Caco-2 (cell line): ENCODE results near the gene GOLGA5. TPM values are rescaled to one million over a fixed set of nuclear protein-coding genes. Genes with fewer than 3 reads are reported as not detected.

ENCODE experiments used
- BruUV-seq: library from RNA; stranded (reverse); fragments of 400-500 nt; replicated peaks from 2 replicates; lab custom pipeline; 2021; lab: Mats Ljungman, UMichigan
- CTCF ChIA-PET: fragments of 300-600 bp; sonication (Branson Sonifier 250); formaldehyde crosslinking; loops from one replicate; lab custom pipeline; 2022; ENCODE audit warnings: antibody characterized with exemption; lab: Charles Lee
- POLR2A ChIA-PET: fragments of 300-600 bp; sonication (Branson Sonifier 250); formaldehyde crosslinking; loops from one replicate; lab custom pipeline; 2022; ENCODE audit warnings: antibody characterized with exemption; lab: Charles Lee
- DNase-seq, 2 experiments: peaks; one replicate each; pipeline versions ENCODE4 v3.0.0 to v3.0.0-alpha.2; 2020 to 2022
- H3K27me3 ChIP-seq: replicated peaks from 2 replicates; pipeline ENCODE4 v1.6.0; 2011; ENCODE audit warnings: low read length; ENCODE audit not compliant: control insufficient read depth, insufficient read depth
- H3K36me3 ChIP-seq: 2 replicates; pipeline ENCODE4 v1.5.1; 2011; ENCODE audit warnings: low read length; ENCODE audit not compliant: control insufficient read depth, insufficient read depth
- H3K4me1 ChIP-seq: fragments of 250-450 bp; sonication (Bioruptor Pico); 2 replicates; pipeline ENCODE4 v1.5.1; 2020; ENCODE audit warnings: mild to moderate bottlenecking
- H3K4me3 ChIP-seq: 2 replicates; pipeline ENCODE4 v1.5.1; 2011; ENCODE audit warnings: low read depth, mild to moderate bottlenecking, control low read depth, low read length
- H3K9me3 ChIP-seq: fragments of 250-450 bp; sonication (Bioruptor Pico); 2 replicates; pipeline ENCODE4 v1.5.1; 2020; ENCODE audit warnings: mild to moderate bottlenecking, moderate library complexity
- H3K27ac Mint-ChIP-seq: one replicate; pipeline ENCODE4 v1.8.0; 2022; ENCODE audit warnings: mixed read lengths; ENCODE audit not compliant: unreplicated experiment
- H3K27me3 Mint-ChIP-seq: one replicate; pipeline ENCODE4 v1.8.0; 2022; ENCODE audit warnings: mixed read lengths; ENCODE audit not compliant: insufficient read depth, unreplicated experiment
- H3K36me3 Mint-ChIP-seq: one replicate; pipeline ENCODE4 v1.8.0; 2022; ENCODE audit warnings: mild to moderate bottlenecking, mixed read lengths; ENCODE audit not compliant: insufficient read depth, unreplicated experiment
- H3K4me1 Mint-ChIP-seq: one replicate; pipeline ENCODE4 v1.8.0; 2022; ENCODE audit warnings: low read depth, mixed read lengths; ENCODE audit not compliant: unreplicated experiment
- H3K4me3 Mint-ChIP-seq: one replicate; pipeline ENCODE4 v1.8.0; 2022; ENCODE audit warnings: mild to moderate bottlenecking, moderate library complexity, mixed read lengths; ENCODE audit not compliant: unreplicated experiment
- H3K9me3 Mint-ChIP-seq: one replicate; pipeline ENCODE4 v1.8.0; 2022; ENCODE audit warnings: mixed read lengths; ENCODE audit not compliant: unreplicated experiment
- intact Hi-C: fragments of 100-400 bp; cut with micrococcal nuclease; formaldehyde crosslinking; loops from one replicate; pipeline ENCODE4 v1.10.0; 2022; ENCODE audit not compliant: unreplicated experiment
- total RNA-seq: library from RNA; stranded (reverse); gene quantifications from 2 replicates; pipeline ENCODE4 v1.2.3, GENCODE V29; 2022
- TF ChIP-seq, protein P1 (sequence below), 2 experiments: fragments of 200-600 bp in 1 of 2; IDR thresholded peaks; 1 replicate in 1 of 2; 2 replicates in 1 of 2; pipeline versions ENCODE4 v1.5.1 to v1.8.0; 2011 to 2022; ENCODE audit warnings: antibody characterized with exemption in 1 of 2, control low read depth in 1 of 2, inconsistent platforms in 1 of 2, low read depth in 1 of 2, low read length in 1 of 2, mild to moderate bottlenecking in 1 of 2, moderate library complexity in 1 of 2; ENCODE audit not compliant: insufficient read depth in 1 of 2, severe bottlenecking in 1 of 2, unreplicated experiment in 1 of 2

The GOLGA5 gene
- total RNA-seq, 1 experiment from 2014 or later: 33.1 TPM

- H3K36me3 ChIP-seq: no peaks in the 10 kb centered on the region
- no peaks in the 10 kb centered on the region for H3K27me3 ChIP-seq
- DNase-seq: no peak
- intact Hi-C loops: loop anchor here (2.0 kb wide), 1 partner anchor 63 kb away; no protein-coding TSS in a partner anchor
- H3K4me3 ChIP-seq: no peak overlapping the region
- H3K9me3 ChIP-seq: peaks cover 14% of the 10 kb centered on the region; the same call in 1 of the 2 replicates
- H3K4me1 Mint-ChIP-seq: no peaks in the 10 kb centered on the region
- peak overlapping the region; percentile 41 for H3K27ac Mint-ChIP-seq
- no peaks in the 10 kb centered on the region for H3K36me3 Mint-ChIP-seq
- H3K9me3 Mint-ChIP-seq: peaks cover 18% of the 10 kb centered on the region
- BruUV-seq: no TSS peak
- H3K4me1 ChIP-seq: no peaks in the 10 kb centered on the region
- no peaks in the 10 kb centered on the region for H3K27me3 Mint-ChIP-seq
- ChIA-PET POLR2A (no interaction called here), CTCF (no interaction called here)
- H3K4me3 Mint-ChIP-seq: no peak overlapping the region
- TF ChIP-seq, protein P1, sequence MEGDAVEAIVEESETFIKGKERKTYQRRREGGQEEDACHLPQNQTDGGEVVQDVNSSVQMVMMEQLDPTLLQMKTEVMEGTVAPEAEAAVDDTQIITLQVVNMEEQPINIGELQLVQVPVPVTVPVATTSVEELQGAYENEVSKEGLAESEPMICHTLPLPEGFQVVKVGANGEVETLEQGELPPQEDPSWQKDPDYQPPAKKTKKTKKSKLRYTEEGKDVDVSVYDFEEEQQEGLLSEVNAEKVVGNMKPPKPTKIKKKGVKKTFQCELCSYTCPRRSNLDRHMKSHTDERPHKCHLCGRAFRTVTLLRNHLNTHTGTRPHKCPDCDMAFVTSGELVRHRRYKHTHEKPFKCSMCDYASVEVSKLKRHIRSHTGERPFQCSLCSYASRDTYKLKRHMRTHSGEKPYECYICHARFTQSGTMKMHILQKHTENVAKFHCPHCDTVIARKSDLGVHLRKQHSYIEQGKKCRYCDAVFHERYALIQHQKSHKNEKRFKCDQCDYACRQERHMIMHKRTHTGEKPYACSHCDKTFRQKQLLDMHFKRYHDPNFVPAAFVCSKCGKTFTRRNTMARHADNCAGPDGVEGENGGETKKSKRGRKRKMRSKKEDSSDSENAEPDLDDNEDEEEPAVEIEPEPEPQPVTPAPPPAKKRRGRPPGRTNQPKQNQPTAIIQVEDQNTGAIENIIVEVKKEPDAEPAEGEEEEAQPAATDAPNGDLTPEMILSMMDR (IDR thresholded peaks at IDR 0.05; ENCODE audit: insufficient read depth in 1 of 2, low read depth in 1 of 2, low read length in 1 of 2, severe bottlenecking in 1 of 2, unreplicated experiment in 1 of 2): no peak
Observed at GRCh38 chr14:92785667-92786426, 8.3 kb upstream of the GOLGA5 start.

DNA sequence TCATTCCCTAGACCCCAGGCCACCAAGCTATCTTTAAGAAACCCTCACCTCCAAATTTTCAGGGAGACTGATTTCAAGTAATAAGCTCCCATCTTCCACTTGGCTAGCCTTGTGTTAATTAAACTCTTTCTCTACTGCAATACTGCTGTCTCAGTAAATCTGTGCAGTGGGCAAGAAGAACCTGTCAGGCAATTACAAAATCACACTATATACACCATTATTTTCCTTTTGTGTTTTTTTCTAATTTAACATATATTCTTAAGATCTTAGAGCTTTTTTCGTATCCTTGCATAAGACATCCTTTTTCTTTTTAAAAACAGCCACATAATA, 7.7 kb upstream of the GOLGA5 start:
- H3K9me3 Mint-ChIP-seq: peaks cover 18% of the 10 kb centered on the region
- CTCF ChIA-PET: no interaction called here
- Histone ChIP-seq H3K36me3 (no peaks in the 10 kb centered on the region), H3K9me3 (peaks cover 14% of the 10 kb centered on the region; the same call in 1 of the 2 replicates), H3K4me3 (no peak overlapping the region), H3K27me3 (no peaks in the 10 kb centered on the region), H3K4me1 (no peaks in the 10 kb centered on the region)
- H3K4me3 Mint-ChIP-seq: no peak overlapping the region
- no TSS peak for BruUV-seq
- TF ChIP-seq, protein P1 (IDR thresholded peaks at IDR 0.05; ENCODE audit: insufficient read depth in 1 of 2, low read depth in 1 of 2, low read length in 1 of 2, severe bottlenecking in 1 of 2, unreplicated experiment in 1 of 2): no peak
- intact Hi-C loops: no loop called here
- no peaks in the 10 kb centered on the region for H3K4me1 Mint-ChIP-seq
- POLR2A ChIA-PET: no interaction called here
- peak overlapping the region; percentile 41 for H3K27ac Mint-ChIP-seq
- DNase-seq: no peak
- H3K36me3 Mint-ChIP-seq: no peaks in the 10 kb centered on the region
- H3K27me3 Mint-ChIP-seq: no peaks in the 10 kb centered on the region

- CTCF ChIA-PET: no interaction called here
- Mint-ChIP-seq H3K36me3 (no peaks in the 10 kb centered on the region), H3K9me3 (peaks cover 18% of the 10 kb centered on the region), H3K4me1 (no peaks in the 10 kb centered on the region), H3K4me3 (no peak overlapping the region), H3K27ac (no peak overlapping the region), H3K27me3 (no peaks in the 10 kb centered on the region)
- Histone ChIP-seq H3K4me3 (no peak overlapping the region), H3K4me1 (no peaks in the 10 kb centered on the region), H3K36me3 (no peaks in the 10 kb centered on the region), H3K9me3 (peaks cover 14% of the 10 kb centered on the region; the same call in 1 of the 2 replicates), H3K27me3 (no peaks in the 10 kb centered on the region)
- no peak for DNase-seq
- BruUV-seq: no TSS peak
- intact Hi-C loops: no loop called here
- POLR2A ChIA-PET: no interaction called here
- TF ChIP-seq, protein P1 (IDR thresholded peaks at IDR 0.05; ENCODE audit: insufficient read depth in 1 of 2, low read depth in 1 of 2, low read length in 1 of 2, severe bottlenecking in 1 of 2, unreplicated experiment in 1 of 2): no peak
Observed at GRCh38 chr14:92787554-92787953, 6.6 kb upstream of the GOLGA5 start.
